HepG2 (cell line): ENCODE measurements around the gene TRIAP1. TPM values are rescaled to one million over a fixed set of nuclear protein-coding genes. Genes with fewer than 3 reads are reported as not detected.
A peak's percentile ranks its signal among the peaks of the same experiment; 100 is the strongest.

Experiments
- ATAC-seq: fragments of 200-7000 bp; cut with Tn5 transposase; 3 replicates; pipeline ENCODE4 v1.9.1; 2020; ENCODE audit warnings: mild to moderate bottlenecking, moderate library complexity
- BruUV-seq: library from RNA; stranded (reverse); fragments of 400-500 nt; replicated peaks from 2 replicates; lab custom pipeline; 2021; lab: Mats Ljungman, UMichigan
- CTCF ChIA-PET: fragments of 300-600 bp; formaldehyde crosslinking; extraction: SDS; loops from one replicate; lab custom pipeline; 2021; ENCODE audit warnings: low total read pairs, inconsistent platforms, low intra/inter-chr PET ratio; lab: Yijun Ruan, JAX
- POLR2A ChIA-PET: fragments of 350-600 bp; sonication (Branson Sonifier 250); formaldehyde crosslinking; loops from one replicate; lab custom pipeline; 2020; ENCODE audit warnings: antibody characterized with exemption, inconsistent platforms; lab: Yijun Ruan, JAX
- DNase-seq: peaks from one replicate; pipeline ENCODE4 v3.0.0-alpha.2; 2015; ENCODE audit warnings: low spot score
- FAIRE-seq: peaks from 3 replicates; lab custom pipeline; 2011; peaks lifted over from hg19 to GRCh38; lab: Jason Lieb, UNC
- H2AFZ ChIP-seq: one replicate; pipeline ENCODE4 v1.6.1; 2011; ENCODE audit warnings: low read length, inconsistent platforms
- H3K27ac ChIP-seq: fragments of 300-600 bp; 3 replicates; pipeline ENCODE4 v1.8.0; 2011; ENCODE audit warnings: mixed run types, mild to moderate bottlenecking, mixed read lengths, low read length, inconsistent platforms; ENCODE audit not compliant: insufficient read depth; ENCODE audit errors: extremely low read length
- H3K27me3 ChIP-seq, 2 experiments: fragments of 200-600 bp in 1 of 2; 2 replicates in 1 of 2; 3 replicates in 1 of 2; pipeline versions ENCODE4 v1.6.0 to v1.8.0; 2011; ENCODE audit warnings: low read length in 2 of 2, mild to moderate bottlenecking in 2 of 2, moderate library complexity in 2 of 2, inconsistent platforms in 1 of 2; ENCODE audit not compliant: insufficient read depth in 2 of 2, control insufficient read depth in 1 of 2
- H3K36me3 ChIP-seq, 2 experiments: fragments of 200-600 bp in 1 of 2; replicated peaks in 1 of 2; 2 replicates in 1 of 2; 3 replicates in 1 of 2; pipeline versions ENCODE4 v1.5.1 to v1.8.0; 2011; ENCODE audit warnings: low read length in 2 of 2, inconsistent platforms in 1 of 2; ENCODE audit not compliant: insufficient read depth in 2 of 2, control insufficient read depth in 1 of 2
- H3K4me1 ChIP-seq: 2 replicates; pipeline ENCODE4 v1.5.1; 2012; ENCODE audit warnings: low read length, inconsistent platforms; ENCODE audit not compliant: insufficient read depth
- H3K4me2 ChIP-seq: 2 replicates; pipeline ENCODE4 v1.6.0; 2011; ENCODE audit warnings: low read depth, low read length, inconsistent platforms
- H3K4me3 ChIP-seq, 3 experiments: fragments of 200-600 bp in 1 of 3; sonication (generic), shearing (Covaris generic) in 1 of 3; replicated peaks in 1 of 3; 2 replicates each; pipeline ENCODE4 v1.5.1; 2011 to 2016; ENCODE audit warnings: low read length in 3 of 3, inconsistent platforms in 2 of 3, low read depth in 2 of 3, mild to moderate bottlenecking in 2 of 3, control low read depth in 1 of 3, mixed read lengths in 1 of 3; ENCODE audit not compliant: insufficient read depth in 1 of 3
- H3K79me2 ChIP-seq: one replicate; pipeline ENCODE4 v1.6.1; 2011; ENCODE audit warnings: low read length, inconsistent platforms; ENCODE audit not compliant: insufficient read depth
- H3K9ac ChIP-seq: 2 replicates; pipeline ENCODE4 v1.6.0; 2011; ENCODE audit warnings: mild to moderate bottlenecking, low read depth, low read length, inconsistent platforms; ENCODE audit not compliant: insufficient read depth
- H3K9me3 ChIP-seq: 2 replicates; pipeline ENCODE4 v1.5.1; 2012; ENCODE audit warnings: mild to moderate bottlenecking, low read length
- H4K20me1 ChIP-seq: 2 replicates; pipeline ENCODE4 v1.6.0; 2011; ENCODE audit warnings: inconsistent platforms, mild to moderate bottlenecking, low read length, moderate library complexity; ENCODE audit not compliant: insufficient read depth
- AHDC1 ChIP-seq: sonication (generic); formaldehyde crosslinking; IDR thresholded peaks from 2 replicates; pipeline ENCODE4 v1.5.1; 2020; ENCODE audit warnings: mild to moderate bottlenecking, missing genetic modification reagents, borderline replicate concordance
- DMTF1 ChIP-seq: sonication (generic); formaldehyde crosslinking; IDR thresholded peaks from 2 replicates; pipeline ENCODE4 v1.4.0; 2020; ENCODE audit warnings: mild to moderate bottlenecking, missing genetic modification reagents
- RBAK ChIP-seq: sonication (generic); formaldehyde crosslinking; IDR thresholded peaks from 2 replicates; pipeline ENCODE4 v1.5.1; 2020; ENCODE audit warnings: mild to moderate bottlenecking, missing genetic modification reagents
- RBM39 ChIP-seq: fragments of 200-400 bp; formaldehyde crosslinking; IDR thresholded peaks from one replicate; pipeline ENCODE4 v1.6.1; 2018; ENCODE audit warnings: antibody characterized with exemption, mild to moderate bottlenecking, low read depth, low read length; ENCODE audit not compliant: poor library complexity, severe bottlenecking
- in situ Hi-C: cut with HindIII; loops from 2 replicates; pipeline ENCODE4 v1.10.0; 2017; ENCODE audit warnings: low pct_unique_long_range_greater_than_20kb; ENCODE audit not compliant: extremely low pct_ligation_motif_present
- intact Hi-C: fragments of 100-400 bp; cut with micrococcal nuclease; formaldehyde crosslinking; loops from one replicate; pipeline ENCODE4 v1.10.0; 2022; ENCODE audit not compliant: unreplicated experiment
- polyA plus RNA-seq, 8 experiments: library from polyadenylated mRNA; depleted of rRNA in 3 of 8; stranded (reverse) in 7 of 8; unstranded in 1 of 8; fragments of >200 nt; fragmentation: Illumina TruSeq in 4 of 8; extraction: Trizol in 4 of 8; gene quantifications; 2 replicates each; pipeline versions ENCODE4 v1.2.1 to v1.2.3, GENCODE V29; 2011 to 2016; ENCODE audit warnings: low read depth in 4 of 8, missing spikeins in 1 of 8, mixed read lengths in 1 of 8; ENCODE audit not compliant: insufficient read depth in 1 of 8
- total RNA-seq, 5 experiments: library from RNA; depleted of rRNA; stranded (reverse); fragments of >200 nt; fragmentation: Illumina TruSeq; extraction: Trizol; gene quantifications; 2 replicates each; pipeline ENCODE4 v1.2.3, GENCODE V29; 2016; ENCODE audit warnings: low read depth in 1 of 5
- TF ChIP-seq, protein P1 (sequence below): sonication (generic); formaldehyde crosslinking; IDR thresholded peaks from 2 replicates; pipeline ENCODE4 v1.5.0; 2020; ENCODE audit warnings: mild to moderate bottlenecking, missing genetic modification reagents, borderline replicate concordance

The TRIAP1 gene
- total and polyA plus RNA-seq, 2 of the 13 experiments (the other 11 are each of a cell fraction or from before 2014, with no cell fraction given): 55.0 to 117 TPM

- Histone ChIP-seq H3K4me2 (no peak overlapping the region), H3K4me3 (no peak overlapping the region), H4K20me1 (peaks cover 13% of the 10 kb centered on the region; the same call in 1 of the 2 replicates), H3K27me3 (no peaks in the 10 kb centered on the region; a peak in 1 of 5 replicates), H3K36me3 (0 out of 5 replicates have a peak, but pooled peaks cover 0 to 2% of the 10 kb centered on the region in 2 experiments), H3K9me3 (no peaks in the 10 kb centered on the region), H3K27ac (no peak overlapping the region), H3K79me2 (peaks cover 22% of the 10 kb centered on the region), H2AFZ (no peak overlapping the region), H3K9ac (no peak overlapping the region), H3K4me1 (peaks cover 47% of the 10 kb centered on the region)
- BruUV-seq: TSS peak; percentile 41
- ATAC-seq: no peak
- ChIA-PET POLR2A (no interaction called here), CTCF (no interaction called here)
- no peak for DNase-seq
- no peak for FAIRE-seq
- in situ Hi-C loops: no loop called here
- intact Hi-C loops: no loop called here
- TF ChIP-seq, protein P1, sequence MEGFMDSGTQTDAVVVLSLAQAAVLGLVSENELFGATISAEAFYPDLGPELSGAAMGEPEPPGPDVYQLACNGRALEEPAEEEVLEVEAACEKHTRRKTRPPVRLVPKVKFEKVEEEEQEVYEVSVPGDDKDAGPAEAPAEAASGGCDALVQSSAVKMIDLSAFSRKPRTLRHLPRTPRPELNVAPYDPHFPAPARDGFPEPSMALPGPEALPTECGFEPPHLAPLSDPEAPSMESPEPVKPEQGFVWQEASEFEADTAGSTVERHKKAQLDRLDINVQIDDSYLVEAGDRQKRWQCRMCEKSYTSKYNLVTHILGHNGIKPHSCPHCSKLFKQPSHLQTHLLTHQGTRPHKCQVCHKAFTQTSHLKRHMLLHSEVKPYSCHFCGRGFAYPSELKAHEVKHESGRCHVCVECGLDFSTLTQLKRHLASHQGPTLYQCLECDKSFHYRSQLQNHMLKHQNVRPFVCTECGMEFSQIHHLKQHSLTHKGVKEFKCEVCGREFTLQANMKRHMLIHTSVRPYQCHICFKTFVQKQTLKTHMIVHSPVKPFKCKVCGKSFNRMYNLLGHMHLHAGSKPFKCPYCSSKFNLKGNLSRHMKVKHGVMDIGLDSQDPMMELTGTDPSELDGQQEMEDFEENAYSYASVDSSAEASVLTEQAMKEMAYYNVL (CRISPR knock-in tag): no peak
- TF ChIP-seq DMTF1 (CRISPR knock-in tag) (no peak), RBM39 (no peak), AHDC1 (CRISPR knock-in tag) (no peak), RBAK (CRISPR knock-in tag) (no peak)
- TF ChIP-seq, all 625 proteins: peak for 0
These were observed 26.3 kb upstream of the TRIAP1 start for GRCh38 chr12:120472521-120472920.
